Esophagus muscularis mucosa (tissue), 4 donors: ENCODE data around the gene ODAM. TPM values are rescaled to one million over a fixed set of nuclear protein-coding genes. Genes with fewer than 3 reads are reported as not detected.

Experiments
- DNase-seq: peaks from one replicate; pipeline ENCODE4 v3.0.0-alpha.2; 2017; ENCODE audit errors: extremely low spot score
- H3K27ac ChIP-seq, 4 donors: fragments of 200-600 bp; sonication (generic); replicated peaks in 1 of 4; 1 replicate in 3 of 4; 2 replicates in 1 of 4; pipeline ENCODE4 v1.5.1; 2016 to 2019; ENCODE audit warnings: mild to moderate bottlenecking in 1 of 4
- H3K27me3 ChIP-seq, 4 donors: fragments of 200-600 bp; sonication (generic); one replicate each; pipeline versions ENCODE4 v1.5.1 to v1.6.0; 2016 to 2019
- H3K36me3 ChIP-seq, 4 donors: fragments of 200-600 bp; sonication (generic); one replicate each; pipeline ENCODE4 v1.5.1; 2016 to 2019
- H3K4me1 ChIP-seq, 4 donors: fragments of 200-600 bp; sonication (generic); one replicate each; pipeline ENCODE4 v1.5.1; 2016 to 2019
- H3K4me3 ChIP-seq, 4 donors: fragments of 200-600 bp; sonication (generic); 1 replicate in 2 of 4; 2 replicates in 2 of 4; pipeline ENCODE4 v1.5.1; 2016 to 2019; ENCODE audit warnings: mild to moderate bottlenecking in 4 of 4, moderate library complexity in 1 of 4
- H3K9me3 ChIP-seq, 4 donors: fragments of 200-600 bp; sonication (generic); 1 replicate in 3 of 4; 2 replicates in 1 of 4; pipeline ENCODE4 v1.5.1; 2016 to 2019
- CTCF ChIP-seq, 3 experiments: fragments of 200-600 bp in 2 of 3; fragments of 450-650 bp in 1 of 3; sonication (generic) in 2 of 3; IDR thresholded peaks; one replicate each; pipeline ENCODE4 v1.5.1; 2017 to 2019; ENCODE audit warnings: antibody characterized with exemption in 3 of 3, mild to moderate bottlenecking in 2 of 3, moderate library complexity in 1 of 3
- EP300 ChIP-seq: sonication (generic); formaldehyde crosslinking; IDR thresholded peaks from one replicate; pipeline ENCODE4 v1.6.1; 2017; ENCODE audit warnings: antibody characterized with exemption
- POLR2A ChIP-seq: fragments of 450-650 bp; IDR thresholded peaks from one replicate; pipeline ENCODE4 v1.6.1; 2017; ENCODE audit warnings: antibody characterized with exemption, moderate library complexity, mild to moderate bottlenecking, low read depth
- POLR2AphosphoS5 ChIP-seq, 2 donors: sonication (generic); formaldehyde crosslinking; IDR thresholded peaks; one replicate each; pipeline ENCODE4 v1.6.1; 2017; ENCODE audit warnings: antibody characterized with exemption in 2 of 2
- WGBS: methylation state at CpG from one replicate; pipeline ENCODE4 v1.1.5; 2018; 5-methylcytosine and 5-hydroxymethylcytosine counted together
- intact Hi-C: fragments of 100-400 bp; cut with DNase I; formaldehyde crosslinking; loops from one replicate; pipeline ENCODE4 v1.15.1; 2023
- total RNA-seq, 4 donors: library from RNA; depleted of rRNA; stranded (reverse); fragments of >200 nt; gene quantifications; one replicate each; pipeline versions ENCODE4 v1.1.0 to v1.2.1, GENCODE V29; 2016

Gene ODAM
- total RNA-seq, 4 donors from 2014 or later = 0.66 TPM; not detected in 3

- TF ChIP-seq POLR2A (no peak), POLR2AphosphoS5 (IDR thresholded peaks at IDR 0.05) (no peak), EP300 (no peak), CTCF (IDR thresholded peaks at IDR 0.05) (no peak)
- intact Hi-C loops = no loop called here
- no peaks in the 10 kb centered on the region for H3K9me3 ChIP-seq
- no peaks in the 10 kb centered on the region for H3K4me1 ChIP-seq
- H3K36me3 ChIP-seq = no peaks in the 10 kb centered on the region
- no peak for DNase-seq
- H3K27me3 ChIP-seq = no peaks in the 10 kb centered on the region
- H3K27ac ChIP-seq = no peak overlapping the region
- 64% methylated on average over 5 of the region's 5 CpGs for WGBS
- H3K4me3 ChIP-seq = no peak overlapping the region
These were observed 18.4 kb upstream of the ODAM start for GRCh38 chr4:70177090-70177489.

- Histone ChIP-seq H3K36me3 (no peaks in the 10 kb centered on the region), H3K27me3 (no peaks in the 10 kb centered on the region), H3K4me3 (no peak overlapping the region), H3K27ac (no peak overlapping the region), H3K9me3 (no peaks in the 10 kb centered on the region), H3K4me1 (no peaks in the 10 kb centered on the region)
- no peak for DNase-seq
- intact Hi-C loops = no loop called here
- WGBS = 77% methylated on average over 5 of the region's 5 CpGs
- no peak for TF ChIP-seq EP300
- TF ChIP-seq POLR2A = no peak
- no peak for TF ChIP-seq CTCF (IDR thresholded peaks at IDR 0.05)
- no peak for TF ChIP-seq POLR2AphosphoS5 (IDR thresholded peaks at IDR 0.05)
These were observed 17.4 kb upstream of the ODAM start for GRCh38 chr4:70178075-70178660.

GRCh38 chr4:70179811-70180210 lies 15.7 kb upstream of the ODAM start:
- 60% methylated on average over 2 of the region's 2 CpGs for WGBS
- intact Hi-C loops = no loop called here
- TF ChIP-seq EP300 = no peak
- TF ChIP-seq CTCF (IDR thresholded peaks at IDR 0.05) = no peak
- TF ChIP-seq POLR2A = no peak
- TF ChIP-seq POLR2AphosphoS5 (IDR thresholded peaks at IDR 0.05) = no peak
- Histone ChIP-seq H3K9me3 (no peaks in the 10 kb centered on the region), H3K4me1 (no peaks in the 10 kb centered on the region), H3K4me3 (no peak overlapping the region), H3K36me3 (no peaks in the 10 kb centered on the region), H3K27ac (no peak overlapping the region), H3K27me3 (no peaks in the 10 kb centered on the region)
- no peak for DNase-seq

GRCh38 chr4:70181864-70182263 lies 13.7 kb upstream of the ODAM start:
- DNase-seq = no peak
- WGBS = 71% methylated on average over 1 of the region's 1 CpG
- H3K4me3 ChIP-seq = no peak overlapping the region
- H3K9me3 ChIP-seq = no peaks in the 10 kb centered on the region
- no peaks in the 10 kb centered on the region for H3K27me3 ChIP-seq
- H3K27ac ChIP-seq = no peak overlapping the region
- intact Hi-C loops = no loop called here
- no peaks in the 10 kb centered on the region for H3K36me3 ChIP-seq
- H3K4me1 ChIP-seq = no peaks in the 10 kb centered on the region
- TF ChIP-seq POLR2A = no peak
- no peak for TF ChIP-seq CTCF (IDR thresholded peaks at IDR 0.05)
- TF ChIP-seq POLR2AphosphoS5 (IDR thresholded peaks at IDR 0.05) = no peak
- no peak for TF ChIP-seq EP300

GRCh38 chr4:70182517-70183167 lies 12.9 kb upstream of the ODAM start:
- intact Hi-C loops = no loop called here
- no peak for TF ChIP-seq POLR2AphosphoS5 (IDR thresholded peaks at IDR 0.05)
- no peak for TF ChIP-seq EP300
- no peak for TF ChIP-seq POLR2A
- TF ChIP-seq CTCF (IDR thresholded peaks at IDR 0.05) = no peak
- H3K27me3 ChIP-seq = no peaks in the 10 kb centered on the region

More at GRCh38 chr4:70182517-70183167, 12.9 kb upstream of the ODAM start:
- Histone ChIP-seq H3K36me3 (no peaks in the 10 kb centered on the region), H3K9me3 (no peaks in the 10 kb centered on the region), H3K4me1 (no peaks in the 10 kb centered on the region), H3K27ac (no peak overlapping the region), H3K4me3 (no peak overlapping the region)
- no peak for DNase-seq
- WGBS = 46% methylated on average over 2 of the region's 2 CpGs
